Stimulated activated CD4-positive, alpha-beta T cell treated with anti-CD3 and anti-CD28 coated beads, Interleukin-4, amount 100 ng/mL, for 48 hours (primary cell): ENCODE results near the gene FMO1.
A peak's percentile ranks its signal among the peaks of the same experiment; 100 is the strongest.
"Not testable (repeated sequence)": the region's sequence is repeated elsewhere in the genome, so short reads cannot be mapped to it uniquely, and the experiment has no call there.

Experiments
- DNase-seq, 2 donors: peaks; one replicate each; pipeline ENCODE4 v3.0.0-alpha.2; 2020; ENCODE audit warnings: low read depth in 2 of 2

Gene FMO1

GRCh38 chr1:171236231-171236630 is 12.1 kb upstream of the FMO1 start:
- not testable (repeated sequence) for DNase-seq

GRCh38 chr1:171243878-171244277 is 4.4 kb upstream of the FMO1 start:
- no peak for DNase-seq

GRCh38 chr1:171245458-171246064 is 2.7 kb upstream of the FMO1 start:
- DNase-seq: no peak

DNA sequence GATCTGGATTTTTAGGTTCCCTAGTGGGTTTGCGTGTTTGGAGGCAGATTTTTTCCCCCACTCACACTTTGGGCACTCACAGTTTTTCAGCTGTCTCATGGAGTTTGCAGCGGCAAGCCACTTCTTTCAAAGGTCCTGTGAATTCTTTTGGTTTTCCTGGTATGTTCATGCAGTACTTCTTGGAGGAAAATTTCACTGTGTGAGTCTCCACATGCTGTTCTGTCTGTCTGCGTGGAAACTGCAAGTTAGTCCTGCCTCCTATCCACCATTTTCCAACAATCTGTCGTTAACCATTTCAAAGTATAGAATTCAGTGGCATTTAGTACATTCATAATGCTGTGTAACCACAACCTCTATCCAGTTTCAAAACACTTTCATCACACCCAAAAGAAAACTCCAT is 793 bp upstream of the FMO1 start:
- DNase-seq: no peak

DNA sequence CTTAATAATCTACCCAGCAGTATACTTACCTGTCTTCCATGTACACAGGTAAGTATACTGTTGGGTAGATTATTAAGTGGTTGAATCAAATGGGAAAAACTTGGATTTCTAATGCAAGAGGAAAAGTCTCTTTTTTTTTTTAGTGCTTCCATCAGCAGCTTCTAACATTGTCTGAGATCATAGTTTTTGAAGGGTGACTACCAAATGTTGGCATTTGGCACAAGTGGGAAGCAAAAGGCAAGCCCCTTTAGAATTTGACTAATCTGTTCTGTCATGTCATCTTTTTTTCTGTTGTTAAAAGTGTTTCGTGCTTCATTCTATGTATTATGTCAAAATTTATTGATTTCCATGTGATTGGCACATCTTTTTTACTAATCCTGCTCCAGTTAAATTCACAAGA is 547 bp downstream of the FMO1 start:
- DNase-seq: no peak

DNA sequence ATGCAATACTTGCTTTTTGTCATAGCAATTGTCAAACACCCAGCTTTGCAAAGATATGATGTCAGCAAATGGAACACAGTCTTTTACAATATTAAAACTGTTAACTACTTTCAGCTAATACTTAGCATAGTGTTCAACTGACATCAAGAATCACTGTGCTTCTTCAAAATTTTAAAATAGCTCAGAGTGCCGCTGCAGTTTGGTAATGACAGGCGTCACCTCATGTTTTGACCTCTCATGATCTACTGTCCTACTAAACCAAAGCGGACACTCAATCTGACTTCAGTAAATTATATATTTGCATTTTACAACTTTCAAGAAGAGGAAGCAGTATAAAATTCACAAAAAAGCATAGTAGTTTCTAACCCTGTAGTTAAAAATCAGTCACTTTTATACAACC is 2.0 kb downstream of the FMO1 start:
- DNase-seq: no peak

DNA sequence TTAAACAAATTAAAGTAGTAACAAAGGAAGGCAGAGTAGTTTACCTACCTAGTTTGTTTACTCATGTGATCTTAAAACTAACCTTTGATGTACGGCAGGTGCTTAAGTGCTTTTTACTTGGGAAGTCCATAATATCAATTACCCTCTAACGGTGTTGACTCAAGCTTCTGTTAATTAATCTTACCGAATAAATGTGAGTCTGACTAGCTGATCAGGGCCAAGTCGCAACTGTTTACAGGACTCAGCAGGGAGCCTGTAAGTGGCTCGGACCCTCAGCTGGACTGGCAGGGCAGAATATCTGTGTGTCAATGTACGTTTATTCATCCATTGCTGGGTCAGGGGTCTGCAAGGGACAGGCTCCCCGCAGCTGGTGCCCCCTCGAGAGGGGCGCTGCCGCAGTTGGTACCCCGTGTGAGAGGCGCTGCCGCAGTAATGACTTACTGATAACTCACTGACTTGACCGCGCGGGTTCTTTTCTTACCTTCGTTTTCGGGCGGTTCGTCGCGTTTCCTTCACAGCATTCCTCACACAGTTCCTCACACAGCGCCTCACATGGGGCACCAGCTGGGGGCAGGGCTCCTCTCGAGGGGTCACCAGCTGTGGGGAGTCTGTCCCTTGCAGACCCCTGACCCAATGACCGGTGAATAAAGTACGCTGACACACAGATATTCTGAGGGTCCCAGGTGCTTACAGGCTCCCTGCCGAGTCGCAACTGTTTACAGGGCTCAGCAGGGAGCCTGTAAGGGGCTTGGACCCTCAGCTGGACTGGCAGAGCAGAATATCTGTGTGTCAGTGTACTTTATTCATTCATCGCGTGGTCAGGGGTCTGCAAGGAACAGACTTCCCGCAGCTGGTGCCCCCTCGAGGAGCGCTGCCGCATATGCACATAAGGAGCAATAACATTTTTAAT is 3.0 kb downstream of the FMO1 start:
- DNase-seq: peak in 1 of 2 donors; percentile 23

DNA sequence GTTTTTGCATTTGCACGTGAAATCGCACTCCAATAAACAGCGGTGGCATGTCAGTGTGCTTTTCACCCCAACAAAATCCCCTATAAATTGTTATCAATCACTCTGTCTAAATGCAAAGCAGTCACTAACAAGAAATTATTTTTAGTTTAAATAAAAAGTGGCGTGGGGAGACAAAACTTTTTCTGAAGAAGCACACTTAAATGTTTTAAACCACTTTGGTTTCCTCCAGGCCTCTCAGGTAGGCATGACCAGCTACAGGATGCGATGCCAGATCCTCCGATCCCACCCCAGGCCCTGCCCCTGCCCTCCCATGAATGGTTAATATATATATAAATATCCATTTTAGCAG is 3.6 kb downstream of the FMO1 start:
- DNase-seq: no peak

DNA sequence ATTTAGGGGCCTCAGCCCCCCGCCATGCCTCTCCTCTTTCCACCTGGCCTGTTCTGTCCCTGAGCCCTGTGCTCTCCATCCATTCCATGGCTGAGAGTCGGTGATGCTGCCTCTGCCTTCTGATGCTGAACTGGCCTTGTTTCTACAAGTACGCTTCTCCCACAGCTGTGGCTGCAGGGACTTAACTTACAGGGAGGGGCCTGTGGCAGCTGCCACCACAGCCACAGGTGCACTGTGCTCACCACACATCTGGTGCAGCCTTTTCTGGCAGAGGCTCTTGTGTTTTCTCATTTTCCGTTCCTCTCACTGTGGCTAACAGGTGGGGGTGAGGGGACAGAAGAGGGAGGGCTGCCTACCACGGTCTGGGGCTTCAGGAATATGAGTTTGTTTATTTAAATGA is 4.2 kb downstream of the FMO1 start:
- no peak for DNase-seq

DNA sequence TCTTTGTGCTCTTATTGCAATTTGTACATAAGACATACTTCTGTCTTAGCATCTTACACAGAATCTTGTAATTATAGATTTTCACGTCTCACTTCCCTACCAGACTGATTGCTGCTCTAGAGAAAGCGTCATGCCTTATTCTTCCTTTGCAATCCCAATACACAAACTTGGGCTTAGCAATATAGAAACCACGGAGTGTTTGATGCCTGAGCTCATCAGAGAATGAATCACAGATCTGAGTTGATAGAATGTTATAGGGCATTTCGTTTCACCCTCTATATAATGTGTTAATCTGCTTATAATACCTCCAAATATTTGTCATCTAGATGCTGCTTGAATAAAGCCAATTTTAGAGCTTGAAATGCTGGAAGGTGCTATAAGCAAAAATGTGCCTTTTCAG is 6.6 kb downstream of the FMO1 start:
- DNase-seq: no peak

DNA sequence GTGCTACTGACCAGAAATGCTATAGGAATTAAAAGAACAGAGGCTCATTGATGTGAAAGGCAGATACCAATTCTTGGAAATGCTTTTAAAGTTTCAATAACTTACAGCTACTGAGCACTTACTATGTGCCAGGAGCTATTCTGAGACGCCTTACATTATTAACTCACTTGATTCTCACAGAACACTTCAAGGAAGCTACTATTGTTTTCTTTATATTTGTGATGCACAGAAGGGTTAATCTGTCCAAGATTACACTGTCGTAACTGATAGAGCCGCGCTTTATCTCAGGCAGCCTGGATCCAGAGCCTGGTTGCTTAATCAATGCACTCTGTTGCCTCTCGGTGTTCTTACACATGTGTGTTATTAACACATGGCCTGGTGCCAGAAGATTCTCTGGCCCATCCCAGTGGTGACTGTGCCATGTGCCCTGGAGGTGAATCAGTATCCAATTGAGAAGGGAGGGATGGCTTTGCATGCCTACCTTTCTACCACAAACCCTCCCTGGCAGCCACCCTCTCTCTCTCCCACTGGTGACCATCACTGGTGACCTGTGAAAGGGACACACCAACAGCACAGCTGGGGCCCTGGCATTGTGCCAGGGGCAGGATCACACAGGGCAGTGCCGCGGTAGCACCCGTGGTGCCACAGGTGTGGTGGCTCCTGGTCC is 8.8 kb downstream of the FMO1 start:
- no peak for DNase-seq

DNA sequence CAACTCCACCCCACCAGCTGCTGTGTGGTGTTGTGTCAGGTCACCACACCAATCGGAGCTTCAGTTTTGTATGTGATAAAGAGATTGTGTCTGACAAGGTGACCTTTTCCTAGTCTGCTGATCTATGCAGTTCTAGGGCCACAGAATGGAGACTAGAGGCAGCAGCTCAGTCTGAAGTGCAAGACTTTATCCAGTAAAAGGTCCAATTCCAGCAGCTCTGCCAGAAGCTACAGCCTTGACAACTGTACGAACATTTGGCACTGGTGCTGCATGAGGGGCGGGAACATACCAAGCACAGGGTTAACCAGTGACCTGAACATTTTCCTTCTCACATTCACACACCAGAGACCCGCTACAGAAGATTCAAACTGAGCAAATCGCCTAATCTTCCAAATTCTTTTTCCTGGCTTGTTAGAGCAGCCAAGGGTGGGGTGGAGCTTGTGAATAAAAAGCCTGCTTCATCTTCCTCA is 9.3 kb downstream of the FMO1 start:
- no peak for DNase-seq

GRCh38 chr1:171258429-171258828 is 10.1 kb downstream of the FMO1 start:
- DNase-seq: no peak

DNA sequence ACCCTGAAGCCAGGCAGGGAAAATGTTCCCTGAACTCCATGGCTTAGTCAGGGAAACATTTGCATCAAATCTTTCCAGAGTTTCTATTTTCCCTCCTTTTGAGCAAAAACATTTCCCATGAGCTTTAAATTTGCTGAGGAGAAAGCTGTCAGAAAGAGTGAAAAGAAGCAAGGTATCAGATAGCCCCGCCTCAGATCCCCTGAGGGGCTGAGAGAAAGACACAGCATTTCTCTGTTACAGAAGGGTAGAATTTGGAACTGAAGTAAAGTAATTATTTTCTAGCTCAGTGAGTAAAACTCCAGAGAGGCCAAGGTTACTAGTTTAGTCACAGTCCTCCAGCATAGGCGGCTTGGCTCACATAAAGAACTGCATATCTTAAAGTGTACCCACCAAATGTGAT is 10.6 kb downstream of the FMO1 start:
- DNase-seq: no peak

- DNase-seq: no peak
These were observed 13.0 kb downstream of the FMO1 start for GRCh38 chr1:171261336-171261735.

- DNase-seq: no peak
These were observed 15.6 kb downstream of the FMO1 start for GRCh38 chr1:171263901-171264300.

DNA sequence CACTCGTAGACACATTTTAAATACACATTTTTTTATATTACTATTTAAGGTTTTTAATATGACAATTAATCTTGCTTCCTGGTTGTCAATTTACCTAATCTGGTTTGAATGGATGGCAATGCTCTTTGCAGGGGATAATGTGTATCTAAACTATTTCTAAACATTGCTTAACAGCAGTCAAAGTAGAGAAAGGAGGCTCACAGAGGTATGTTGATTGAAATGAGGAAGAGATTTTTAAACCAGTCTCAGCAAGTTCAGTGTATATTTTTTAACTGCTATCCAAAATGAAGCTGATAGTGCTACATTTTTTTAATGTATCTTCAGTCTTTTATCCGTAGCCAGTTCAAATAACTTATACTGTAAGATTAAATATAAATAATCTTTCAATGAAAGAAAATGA is 17.4 kb downstream of the FMO1 start:
- no peak for DNase-seq

- DNase-seq: no peak
These were observed 18.6 kb downstream of the FMO1 start for GRCh38 chr1:171266930-171267329.

- no peak for DNase-seq
These were observed 19.1 kb downstream of the FMO1 start for GRCh38 chr1:171267391-171267790.

DNA sequence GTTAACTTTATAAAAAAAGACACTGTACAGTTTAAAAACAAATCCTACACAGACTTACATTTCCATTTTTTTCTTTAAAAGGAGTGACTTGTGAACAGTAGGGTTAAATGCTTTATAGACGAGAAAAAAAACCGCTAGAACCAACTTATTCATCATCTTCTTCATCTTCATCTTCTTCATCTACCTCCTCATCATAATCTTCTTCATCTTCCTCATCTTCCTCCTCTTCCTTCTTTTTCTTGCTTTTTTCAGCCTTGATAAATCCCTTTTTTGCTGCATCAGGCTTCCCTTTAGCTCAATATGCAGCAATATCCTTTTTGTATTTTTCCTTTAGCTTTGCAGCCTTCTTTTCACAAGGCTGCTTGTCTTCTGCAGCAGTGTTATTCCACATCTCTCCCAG is 22.5 kb downstream of the FMO1 start:
- no peak for DNase-seq

- DNase-seq: no peak
These were observed 29.2 kb downstream of the FMO1 start for GRCh38 chr1:171277534-171277933.

DNA sequence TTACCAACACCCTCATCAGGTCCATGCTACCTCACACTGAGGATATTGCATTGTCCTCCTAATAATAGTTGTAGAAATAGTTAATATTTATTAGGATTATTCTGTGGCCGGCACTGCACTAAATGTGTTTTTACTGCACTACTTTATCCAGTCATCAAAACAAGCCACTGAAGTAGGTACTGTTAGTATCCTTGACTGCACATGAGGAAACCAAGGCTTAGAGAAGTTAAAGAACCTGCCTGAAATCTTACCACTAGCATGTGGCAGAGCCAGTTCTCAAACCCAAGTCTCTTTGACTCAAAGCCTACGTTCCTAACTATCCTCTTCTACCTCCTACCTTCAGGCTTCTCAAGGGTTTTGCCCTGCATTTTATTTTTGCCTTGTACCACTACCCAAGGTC is 30.9 kb downstream of the FMO1 start:
- no peak for DNase-seq

- DNase-seq: no peak
These were observed 31.4 kb downstream of the FMO1 start for GRCh38 chr1:171279678-171280077.
